GM23248 (cell line): Measurements from ENCODE around the gene TOMM22.

Experiments
- EZH2 ChIP-seq: fragments of 200-600 bp; sonication (generic); IDR thresholded peaks from 2 replicates; pipeline ENCODE4 v1.6.1; 2018; ENCODE audit warnings: antibody characterized with exemption, mild to moderate bottlenecking; ENCODE audit not compliant: insufficient read depth, poor library complexity, severe bottlenecking
- EZH2phosphoT487 ChIP-seq: fragments of 200-600 bp; sonication (generic); IDR thresholded peaks from 2 replicates; pipeline ENCODE4 v1.6.1; 2018; ENCODE audit warnings: antibody characterized with exemption, moderate library complexity, mild to moderate bottlenecking, low read depth; ENCODE audit not compliant: insufficient read depth

GRCh38 chr22:38698407-38699094 is 16.8 kb downstream of the TOMM22 start:
- no peak for TF ChIP-seq EZH2
- TF ChIP-seq EZH2phosphoT487 = no peak
